Adrenal gland (tissue), 12 donors: ENCODE data around the gene NDUFV3. TPM values are rescaled to one million over a fixed set of nuclear protein-coding genes. Genes with fewer than 3 reads are reported as not detected.
A peak's percentile ranks its signal among the peaks of the same experiment; 100 is the strongest.
"Not testable (repeated sequence)": the region's sequence is repeated elsewhere in the genome, so short reads cannot be mapped to it uniquely, and the experiment has no call there.

Experiments
- DNase-seq, 7 donors: peaks; one replicate each; pipeline ENCODE4 v3.0.0-alpha.2; 2019 to 2020
- H3K27ac ChIP-seq, 5 donors: fragments of 200-600 bp; sonication (generic) in 4 of 5; 1 replicate in 3 of 5; 2 replicates in 2 of 5; pipeline versions ENCODE4 v1.5.1 to v1.8.0; 2016 to 2020; ENCODE audit warnings: mild to moderate bottlenecking in 1 of 5
- H3K27me3 ChIP-seq: fragments of 200-600 bp; 2 replicates; pipeline ENCODE4 v1.8.0; 2021
- H3K36me3 ChIP-seq, 2 donors: fragments of 200-600 bp; replicated peaks in 1 of 2; 1 replicate in 1 of 2; 2 replicates in 1 of 2; pipeline versions ENCODE4 v1.5.1 to v1.8.0; 2018 to 2022
- H3K4me1 ChIP-seq, 2 donors: fragments of 200-600 bp; replicated peaks in 1 of 2; 1 replicate in 1 of 2; 2 replicates in 1 of 2; pipeline versions ENCODE4 v1.5.1 to v1.8.0; 2018 to 2021
- H3K4me3 ChIP-seq, 4 donors: fragments of 200-600 bp; sonication (generic) in 3 of 4; one replicate each; pipeline ENCODE4 v1.5.1; 2016 to 2018
- H3K9me3 ChIP-seq, 3 donors: fragments of 200-600 bp; sonication (generic) in 1 of 3; replicated peaks in 1 of 3; 1 replicate in 2 of 3; 2 replicates in 1 of 3; pipeline versions ENCODE4 v1.5.1 to v1.8.0; 2016 to 2021
- POLR2A ChIP-seq, 2 donors: fragments of 450-650 bp; IDR thresholded peaks; one replicate each; pipeline ENCODE4 v1.6.1; 2017; ENCODE audit warnings: antibody characterized with exemption in 2 of 2, mild to moderate bottlenecking in 2 of 2, moderate library complexity in 1 of 2
- WGBS, 4 donors: extraction: QIAGEN DNeasy Blood & Tissue Kit in 2 of 4; methylation state at CpG; one replicate each; pipeline versions ENCODE4 v1.1.5 to v1.1.7; 2013 to 2017; 5-methylcytosine and 5-hydroxymethylcytosine counted together
- intact Hi-C, 2 donors: fragments of 100-400 bp; cut with DNase I; formaldehyde crosslinking; loops; one replicate each; pipeline versions ENCODE4 v1.14.1 to v1.15.0; 2022 to 2023
- polyA plus RNA-seq, 3 donors: library from polyadenylated mRNA; stranded (reverse); fragments of 200-250 nt in 2 of 3; fragments of 350-450 nt in 1 of 3; fragmentation: Illumina TruSeq in 1 of 3; extraction: RNeasy Lipid Tissue Mini Kit (QIAGEN cat#74804) in 1 of 3; gene quantifications; one replicate each; pipeline ENCODE4 v1.2.3, GENCODE V29; 2013 to 2014
- total RNA-seq, 9 donors: library from RNA; depleted of rRNA in 4 of 9; stranded (reverse); fragments of >200 nt in 4 of 9; fragments of 120-200 nt in 1 of 9; fragmentation: NEBNext Ultra II Directional in 1 of 9; extraction: Animal tissue kit (Norgen Biotek cat#: 25700) in 1 of 9; gene quantifications; one replicate each; pipeline versions ENCODE4 v1.1.0 to v1.2.4, GENCODE V29; 2013 to 2023
- TF ChIP-seq, protein P1 (sequence below), 6 experiments: fragments of 450-650 bp in 4 of 6; fragments of 200-600 bp in 2 of 6; sonication (generic) in 1 of 6; IDR thresholded peaks; 1 replicate in 5 of 6; 2 replicates in 1 of 6; pipeline versions ENCODE4 v1.5.1 to v1.8.0; 2016 to 2021; ENCODE audit warnings: antibody characterized with exemption in 6 of 6, mild to moderate bottlenecking in 2 of 6, moderate library complexity in 1 of 6
- donor health status: healthy with polysubstance abuse.
- donor health status: Bipolar disorder and iron deficiency.
- donor health status: DM: yes; HTN: yes; CAD: no.
- donor health status: DM: no; HTN: no; CAD: no.
- donor health status: DM: no; HTN: no; CAD: no.
- donor health status: DM: yes; HTN: yes; CAD: no.

Gene NDUFV3
- total and polyA plus RNA-seq, 12 donors, result 30.4 to 43.5 (median 36.1) TPM

DNA sequence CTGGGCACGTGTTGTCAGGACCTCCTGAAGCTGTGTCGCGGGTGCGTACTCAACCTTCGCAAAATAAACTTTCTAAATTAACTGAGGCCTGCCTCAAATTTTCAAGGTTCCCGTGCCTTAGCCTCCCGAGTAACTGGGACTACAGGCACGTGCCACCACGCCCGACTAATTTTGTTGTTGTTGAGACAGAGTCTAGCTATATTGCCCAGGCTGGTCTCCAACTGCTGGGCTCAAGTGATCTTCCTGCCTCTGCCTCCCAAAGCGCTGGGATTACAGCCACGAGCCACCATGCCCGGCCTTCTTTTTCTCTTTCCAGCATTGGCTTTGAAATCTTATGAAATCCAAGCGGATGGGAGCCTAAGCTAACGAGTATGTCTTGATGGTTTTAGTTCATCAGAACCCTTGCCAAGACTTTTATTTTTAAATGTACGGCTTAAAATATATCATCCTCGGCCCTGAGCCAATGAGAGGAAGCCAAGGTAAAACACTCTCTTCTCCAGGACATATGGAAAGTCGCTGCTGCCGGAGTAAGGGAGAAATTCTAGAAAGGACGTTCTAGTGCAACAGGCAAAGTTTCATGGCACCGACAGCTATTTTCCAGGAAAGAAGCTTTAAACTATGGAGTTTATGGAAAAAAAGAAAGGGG lies 45.0 kb downstream of the NDUFV3 start:
- no peaks in the 10 kb centered on the region for H3K27me3 ChIP-seq
- TF ChIP-seq, protein P1, sequence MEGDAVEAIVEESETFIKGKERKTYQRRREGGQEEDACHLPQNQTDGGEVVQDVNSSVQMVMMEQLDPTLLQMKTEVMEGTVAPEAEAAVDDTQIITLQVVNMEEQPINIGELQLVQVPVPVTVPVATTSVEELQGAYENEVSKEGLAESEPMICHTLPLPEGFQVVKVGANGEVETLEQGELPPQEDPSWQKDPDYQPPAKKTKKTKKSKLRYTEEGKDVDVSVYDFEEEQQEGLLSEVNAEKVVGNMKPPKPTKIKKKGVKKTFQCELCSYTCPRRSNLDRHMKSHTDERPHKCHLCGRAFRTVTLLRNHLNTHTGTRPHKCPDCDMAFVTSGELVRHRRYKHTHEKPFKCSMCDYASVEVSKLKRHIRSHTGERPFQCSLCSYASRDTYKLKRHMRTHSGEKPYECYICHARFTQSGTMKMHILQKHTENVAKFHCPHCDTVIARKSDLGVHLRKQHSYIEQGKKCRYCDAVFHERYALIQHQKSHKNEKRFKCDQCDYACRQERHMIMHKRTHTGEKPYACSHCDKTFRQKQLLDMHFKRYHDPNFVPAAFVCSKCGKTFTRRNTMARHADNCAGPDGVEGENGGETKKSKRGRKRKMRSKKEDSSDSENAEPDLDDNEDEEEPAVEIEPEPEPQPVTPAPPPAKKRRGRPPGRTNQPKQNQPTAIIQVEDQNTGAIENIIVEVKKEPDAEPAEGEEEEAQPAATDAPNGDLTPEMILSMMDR (IDR thresholded peaks at IDR 0.05), result no peak
- no peak for TF ChIP-seq POLR2A (IDR thresholded peaks at IDR 0.05)
- H3K36me3 ChIP-seq, result no peaks in the 10 kb centered on the region
- peaks cover 0 to 5% of the 10 kb centered on the region in 2 donors for H3K4me1 ChIP-seq
- H3K27ac ChIP-seq, result no peak overlapping the region
- DNase-seq, result no peak
- WGBS, 4 donors, result 94 to 95% (median 95%) methylated on average over 21 of the region's 21 CpGs
- no peak overlapping the region for H3K4me3 ChIP-seq
- no peaks in the 10 kb centered on the region for H3K9me3 ChIP-seq
- intact Hi-C loops, result no loop called here

DNA sequence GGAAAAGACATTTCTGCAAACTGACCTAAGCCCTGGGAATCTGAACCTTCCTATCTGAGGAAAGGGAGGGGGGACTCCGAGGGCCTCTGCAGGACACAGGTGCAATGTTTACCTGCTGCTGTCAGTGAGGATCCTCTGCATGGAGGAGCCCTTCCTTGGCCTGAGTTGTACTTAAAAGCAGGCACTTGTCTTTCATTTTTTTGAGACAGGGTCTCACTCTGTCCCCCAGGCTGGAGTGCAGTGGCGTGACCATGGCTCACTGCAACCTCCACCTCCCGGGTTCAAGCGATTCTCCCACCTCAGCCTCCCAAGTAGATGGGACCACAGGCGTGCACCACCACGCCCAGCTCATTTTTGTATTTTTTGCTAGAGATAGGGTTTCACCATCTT lies 45.5 kb downstream of the NDUFV3 start:
- H3K4me1 ChIP-seq, intact Hi-C loops, H3K36me3 ChIP-seq, H3K9me3 ChIP-seq, DNase-seq, H3K27ac ChIP-seq, H3K4me3 ChIP-seq, H3K27me3 ChIP-seq: not testable (repeated sequence)
- 90 to 95% (median 94%) methylated on average over 6 of the region's 6 CpGs for WGBS, 4 donors

DNA sequence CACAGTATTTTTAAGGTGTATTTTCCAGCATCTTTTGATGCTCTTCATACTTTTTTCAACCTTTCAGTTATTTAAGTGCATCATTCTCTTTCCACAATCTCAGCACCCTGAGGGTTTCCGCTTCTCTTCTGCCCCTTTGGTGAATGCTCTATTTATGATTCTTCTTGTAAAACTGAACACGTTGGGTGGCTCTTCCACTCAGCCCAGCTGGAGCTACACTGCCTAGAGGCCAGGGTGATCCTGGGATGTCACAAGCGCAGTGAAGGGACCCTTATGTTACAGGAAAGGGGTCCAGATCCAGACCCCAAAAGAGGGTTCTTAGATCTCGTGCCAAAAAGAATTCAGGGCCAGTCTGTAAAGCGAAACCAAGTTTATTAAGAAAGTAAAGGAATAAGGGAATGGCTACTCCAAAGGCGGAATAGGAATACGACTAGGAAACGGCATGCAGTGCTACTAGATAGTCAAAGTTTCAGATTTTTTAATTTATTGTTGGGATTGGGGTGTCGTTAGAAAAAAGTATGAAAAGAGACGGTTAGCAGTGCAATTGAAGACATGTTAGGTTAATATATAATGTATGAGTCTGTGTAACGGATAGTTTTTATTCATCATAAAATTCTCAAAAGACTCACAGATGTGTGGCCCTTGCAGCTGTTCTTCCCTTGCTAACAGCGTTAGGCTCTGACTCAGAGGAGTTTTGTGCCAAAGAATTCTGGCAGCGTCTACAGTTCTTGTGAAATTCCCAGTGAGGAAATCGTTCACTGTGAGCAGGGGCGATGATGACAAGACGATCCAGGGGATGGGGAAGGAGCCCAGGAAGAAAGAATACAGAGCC lies 46.7 kb downstream of the NDUFV3 start:
- 34 to 46% (median 40%) methylated on average over 16 of the region's 16 CpGs for WGBS, 4 donors
- peak; percentile 80 to 94 (median 92) for DNase-seq
- no peak for TF ChIP-seq POLR2A (IDR thresholded peaks at IDR 0.05)
- TF ChIP-seq, protein P1 (IDR thresholded peaks at IDR 0.05), result no peak
- Histone ChIP-seq H3K27me3 (no peaks in the 10 kb centered on the region), H3K27ac (peak overlapping the region in 3 of 5 donors; percentile 10 to 67 (median 58)), H3K36me3 (no peaks in the 10 kb centered on the region), H3K9me3 (no peaks in the 10 kb centered on the region), H3K4me1 (peaks cover 0 to 5% of the 10 kb centered on the region in 2 donors), H3K4me3 (no peak overlapping the region)
- intact Hi-C loops, result loop anchor here in 1 of 2 donors (10.0 kb wide), 1 partner anchor 55 kb away; no protein-coding TSS in a partner anchor

DNA sequence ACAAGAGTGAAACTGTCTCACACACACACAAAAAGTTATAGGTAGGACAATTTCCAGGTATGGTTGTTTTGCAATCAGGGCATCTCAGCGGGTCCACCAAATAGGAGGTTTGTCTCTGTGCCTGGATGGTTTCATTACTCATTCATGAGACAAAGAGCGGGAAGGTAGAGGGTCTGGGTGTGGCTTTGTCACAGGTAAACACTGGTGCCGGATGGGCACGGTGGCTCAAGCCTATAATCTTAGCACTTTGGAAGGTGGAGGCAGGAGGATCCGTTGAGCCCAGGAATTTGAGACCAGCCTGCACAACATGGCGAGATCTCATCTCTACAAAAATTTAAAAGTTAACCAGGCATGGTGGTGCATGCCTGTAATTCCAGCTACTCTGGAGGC lies 48.6 kb downstream of the NDUFV3 start:
- Histone ChIP-seq H3K27me3 (no peaks in the 10 kb centered on the region), H3K27ac (no peak overlapping the region), H3K4me1 (peaks cover 0 to 5% of the 10 kb centered on the region in 2 donors), H3K4me3 (no peak overlapping the region), H3K9me3 (no peaks in the 10 kb centered on the region), H3K36me3 (no peaks in the 10 kb centered on the region)
- intact Hi-C loops, result loop anchor here in 1 of 2 donors (10.0 kb wide), 1 partner anchor 53 kb away; no protein-coding TSS in a partner anchor
- TF ChIP-seq, protein P1 (IDR thresholded peaks at IDR 0.05), result no peak
- no peak for TF ChIP-seq POLR2A (IDR thresholded peaks at IDR 0.05)
- DNase-seq, result no peak
- 94 to 97% (median 97%) methylated on average over 3 to 6 of the region's 6 CpGs for WGBS, 4 donors
